Thoracic aorta (tissue), 2 donors: ENCODE results near the gene RNF212B. TPM values are rescaled to one million over a fixed set of nuclear protein-coding genes. Genes with fewer than 3 reads are reported as not detected.

Experiments
- ATAC-seq: fragments of 150-250 bp; one replicate; pipeline ENCODE4 v1.8.0; 2017; ENCODE audit warnings: low read depth; ENCODE audit not compliant: insufficient number of reproducible peaks, low FRiP score
- DNase-seq: peaks from one replicate; pipeline ENCODE4 v3.0.0-alpha.2; 2020; ENCODE audit warnings: low spot score
- H3K27ac ChIP-seq, 2 donors: fragments of 200-600 bp; sonication (generic); 1 replicate in 1 of 2; 2 replicates in 1 of 2; pipeline ENCODE4 v1.5.1; 2016; ENCODE audit warnings: mild to moderate bottlenecking in 2 of 2, moderate library complexity in 2 of 2
- H3K27me3 ChIP-seq: fragments of 200-600 bp; sonication (generic); replicated peaks from 2 replicates; pipeline ENCODE4 v1.6.0; 2016; ENCODE audit warnings: mild to moderate bottlenecking; ENCODE audit not compliant: insufficient read depth
- H3K36me3 ChIP-seq: fragments of 200-600 bp; sonication (generic); one replicate; pipeline ENCODE4 v1.5.1; 2016
- H3K4me1 ChIP-seq, 2 donors: fragments of 200-600 bp; sonication (generic); 1 replicate in 1 of 2; 2 replicates in 1 of 2; pipeline versions ENCODE4 v1.5.1 to v1.6.0; 2016; ENCODE audit warnings: low read depth in 2 of 2, mild to moderate bottlenecking in 1 of 2; ENCODE audit not compliant: control insufficient read depth in 1 of 2
- H3K4me3 ChIP-seq: fragments of 200-600 bp; sonication (generic); 2 replicates; pipeline ENCODE4 v1.5.1; 2016; ENCODE audit warnings: mild to moderate bottlenecking
- H3K9me3 ChIP-seq: fragments of 200-600 bp; sonication (generic); 2 replicates; pipeline ENCODE4 v1.5.1; 2016
- total RNA-seq, 2 donors: library from RNA; depleted of rRNA; stranded (reverse); fragments of >200 nt; gene quantifications; one replicate each; pipeline versions ENCODE4 v1.1.0 to v1.2.3, GENCODE V29; 2016
- TF ChIP-seq, protein P1 (sequence below): fragments of 200-600 bp; sonication (generic); IDR thresholded peaks from one replicate; pipeline ENCODE4 v1.5.1; 2019; ENCODE audit warnings: antibody characterized with exemption

RNF212B gene
- total RNA-seq, 2 donors from 2014 or later: not detected

DNA sequence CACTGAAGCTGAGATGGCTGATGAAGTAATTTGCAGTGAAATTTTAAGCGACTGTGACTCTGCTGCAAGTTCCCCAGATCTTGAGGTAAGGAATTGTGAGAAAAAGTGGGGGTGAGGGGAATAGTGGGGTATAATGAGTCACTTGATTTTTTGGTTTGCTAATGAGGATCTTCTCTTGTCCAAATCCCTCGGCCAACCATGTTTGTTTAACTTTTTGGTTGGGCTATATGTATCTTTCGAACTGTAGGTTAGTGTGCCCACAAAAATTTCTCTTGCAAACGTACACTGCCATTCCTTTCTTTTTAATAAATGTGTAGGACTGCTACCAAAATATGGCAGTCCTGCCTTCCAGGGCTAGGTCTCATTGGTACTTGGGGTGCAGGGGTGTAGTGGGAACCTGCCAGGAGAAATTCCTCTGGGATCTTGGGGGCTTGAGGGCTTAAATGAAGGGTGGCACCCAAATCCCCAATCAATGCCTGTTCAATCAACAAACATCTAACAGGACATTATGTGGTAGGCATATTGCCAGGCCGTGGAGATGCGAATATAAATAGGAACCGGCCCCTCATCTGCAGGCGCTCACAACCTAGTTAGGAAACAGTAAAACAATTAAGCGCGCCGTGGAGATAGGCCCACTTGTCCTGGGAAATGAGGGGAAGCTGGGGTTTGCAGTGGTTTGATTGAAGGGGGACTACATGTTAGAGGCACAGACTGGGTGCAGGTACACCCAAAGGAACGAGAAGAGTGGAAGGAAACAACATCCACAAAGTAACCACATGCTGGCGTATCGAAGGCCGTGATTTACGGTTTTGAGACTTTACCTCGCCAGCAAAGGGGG is 82.2 kb downstream of the RNF212B start:
- ATAC-seq (no peak), DNase-seq (no peak)
- TF ChIP-seq, protein P1, sequence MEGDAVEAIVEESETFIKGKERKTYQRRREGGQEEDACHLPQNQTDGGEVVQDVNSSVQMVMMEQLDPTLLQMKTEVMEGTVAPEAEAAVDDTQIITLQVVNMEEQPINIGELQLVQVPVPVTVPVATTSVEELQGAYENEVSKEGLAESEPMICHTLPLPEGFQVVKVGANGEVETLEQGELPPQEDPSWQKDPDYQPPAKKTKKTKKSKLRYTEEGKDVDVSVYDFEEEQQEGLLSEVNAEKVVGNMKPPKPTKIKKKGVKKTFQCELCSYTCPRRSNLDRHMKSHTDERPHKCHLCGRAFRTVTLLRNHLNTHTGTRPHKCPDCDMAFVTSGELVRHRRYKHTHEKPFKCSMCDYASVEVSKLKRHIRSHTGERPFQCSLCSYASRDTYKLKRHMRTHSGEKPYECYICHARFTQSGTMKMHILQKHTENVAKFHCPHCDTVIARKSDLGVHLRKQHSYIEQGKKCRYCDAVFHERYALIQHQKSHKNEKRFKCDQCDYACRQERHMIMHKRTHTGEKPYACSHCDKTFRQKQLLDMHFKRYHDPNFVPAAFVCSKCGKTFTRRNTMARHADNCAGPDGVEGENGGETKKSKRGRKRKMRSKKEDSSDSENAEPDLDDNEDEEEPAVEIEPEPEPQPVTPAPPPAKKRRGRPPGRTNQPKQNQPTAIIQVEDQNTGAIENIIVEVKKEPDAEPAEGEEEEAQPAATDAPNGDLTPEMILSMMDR: no peak
- H3K9me3 ChIP-seq: no peaks in the 10 kb centered on the region
- peaks cover 17% of the 10 kb centered on the region for H3K36me3 ChIP-seq
- no peaks in the 10 kb centered on the region for H3K27me3 ChIP-seq
- H3K4me1 ChIP-seq: peaks cover 8 to 18% of the 10 kb centered on the region in 2 donors
- peak overlapping the region; percentile 93 to 96 for H3K27ac ChIP-seq
- H3K4me3 ChIP-seq: peak overlapping the region; percentile 69

DNA sequence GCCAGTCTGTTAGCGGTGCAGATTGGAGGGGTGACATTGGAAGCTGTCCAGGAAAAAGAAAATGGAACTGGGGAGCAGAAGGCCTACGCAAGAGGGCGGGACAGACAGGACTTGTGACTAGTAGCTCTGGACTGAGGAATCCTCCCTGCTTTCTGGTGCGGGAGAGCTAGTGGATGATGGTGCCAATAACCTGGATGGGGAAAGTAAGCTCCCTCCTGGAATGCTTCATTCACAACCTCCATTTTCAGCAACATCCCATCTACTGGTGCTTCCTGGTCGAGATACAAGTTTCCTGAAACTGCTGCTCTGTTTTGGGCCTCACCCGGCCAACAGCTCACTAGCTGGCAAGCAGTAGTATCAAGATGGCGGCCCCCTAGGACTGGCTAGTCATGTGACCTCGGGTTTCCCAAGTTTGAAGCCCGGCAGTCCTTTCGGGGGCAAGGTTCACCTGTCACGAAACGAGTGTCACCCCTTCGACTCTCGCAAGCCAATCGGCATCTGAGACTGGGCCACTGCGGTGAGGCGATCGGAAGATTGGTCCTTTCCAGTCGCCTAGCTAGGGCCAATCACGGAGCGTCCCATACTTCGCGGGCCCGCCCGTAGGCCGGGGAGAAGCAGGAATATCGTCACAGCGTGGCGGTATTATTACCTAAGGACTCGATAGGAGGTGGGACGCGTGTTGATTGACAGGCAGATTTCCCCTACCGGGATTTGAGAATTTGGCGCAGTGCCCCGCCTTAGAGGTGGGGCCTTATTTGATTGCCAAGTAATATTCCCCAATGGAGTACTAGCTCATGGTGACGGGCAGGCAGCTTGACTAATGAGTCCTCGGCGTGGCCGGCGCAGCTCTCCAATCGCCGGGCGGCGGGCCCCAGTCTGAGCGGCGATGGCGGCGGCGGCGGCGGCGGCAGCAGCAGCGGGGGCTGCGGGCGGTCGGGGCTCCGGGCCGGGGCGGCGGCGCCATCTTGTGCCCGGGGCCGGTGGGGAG is 83.1 kb downstream of the RNF212B start, which contains the start of gene PABPN1:
PABPN1 (plus strand) TSS at position 874 of the 988 bp plus-strand sequence; CDS start at position 887, 13 bp downstream.
- H3K27ac ChIP-seq: peak within 1 kb of the TSS; percentile 93 to 96
- peak; percentile 98 for DNase-seq
- H3K9me3 ChIP-seq: no peaks in the 10 kb centered on the region
- peaks cover 19% of the 10 kb centered on the region for H3K36me3 ChIP-seq
- H3K27me3 ChIP-seq: no peaks in the 10 kb centered on the region
- peak within 1 kb of the TSS; percentile 95 for H3K4me3 ChIP-seq
- peaks cover 8 to 18% of the 10 kb centered on the region in 2 donors for H3K4me1 ChIP-seq
- peak; percentile 97 for ATAC-seq
- TF ChIP-seq, protein P1: no peak

DNA sequence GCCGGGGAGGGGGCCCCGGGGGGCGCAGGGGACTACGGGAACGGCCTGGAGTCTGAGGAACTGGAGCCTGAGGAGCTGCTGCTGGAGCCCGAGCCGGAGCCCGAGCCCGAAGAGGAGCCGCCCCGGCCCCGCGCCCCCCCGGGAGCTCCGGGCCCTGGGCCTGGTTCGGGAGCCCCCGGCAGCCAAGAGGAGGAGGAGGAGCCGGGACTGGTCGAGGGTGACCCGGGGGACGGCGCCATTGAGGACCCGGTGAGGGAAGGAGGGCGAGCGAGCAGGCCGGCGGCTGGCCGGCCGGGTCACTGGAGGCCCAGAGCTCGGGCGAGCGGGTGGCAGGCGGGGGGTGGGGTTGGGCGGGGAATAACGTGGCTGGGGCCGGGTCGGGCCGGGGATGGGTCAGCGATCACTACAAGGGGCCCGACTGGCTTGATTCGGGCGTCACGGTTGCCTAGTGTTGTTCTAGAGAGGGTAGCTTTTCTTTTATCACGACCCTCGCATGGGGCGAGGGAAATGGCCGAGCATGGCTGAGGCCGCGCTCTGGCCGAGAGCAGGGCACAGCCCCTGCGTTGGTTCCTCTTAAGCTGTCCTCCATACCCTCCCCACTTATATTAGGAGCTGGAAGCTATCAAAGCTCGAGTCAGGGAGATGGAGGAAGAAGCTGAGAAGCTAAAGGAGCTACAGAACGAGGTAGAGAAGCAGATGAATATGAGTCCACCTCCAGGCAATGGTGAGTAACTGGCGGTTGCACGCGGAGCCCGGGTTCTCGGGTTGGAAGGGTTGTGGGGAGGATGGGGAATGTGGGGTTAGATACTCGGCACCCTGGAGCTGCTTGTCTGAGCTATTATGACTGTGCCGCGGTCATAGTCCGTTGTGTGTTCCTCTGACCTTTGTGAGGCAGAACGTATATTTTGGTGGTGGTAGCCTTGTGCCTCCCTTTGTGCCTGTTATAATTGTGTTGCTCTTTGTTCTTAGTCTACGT is 84.1 kb downstream of the RNF212B start:
- H3K36me3 ChIP-seq: peaks cover 19% of the 10 kb centered on the region
- peak overlapping the region; percentile 95 for H3K4me3 ChIP-seq
- H3K9me3 ChIP-seq: no peaks in the 10 kb centered on the region
- DNase-seq (no peak), ATAC-seq (peak; percentile 9)
- TF ChIP-seq, protein P1: no peak
- peaks cover 8 to 18% of the 10 kb centered on the region in 2 donors for H3K4me1 ChIP-seq
- no peaks in the 10 kb centered on the region for H3K27me3 ChIP-seq
- peak overlapping the region; percentile 92 to 93 for H3K27ac ChIP-seq

Other genes starting within 250 kb of the RNF212B start
- gene C14orf93, start 227.8 kb upstream of the RNF212B start, total RNA-seq: 10 to 100 TPM in 1 of 2 donors, 1 to 10 TPM in 1; 9.3 to 19.7 TPM
- gene PSMB5, start 203.0 kb upstream of the RNF212B start, total RNA-seq: 10 to 100 TPM; 47.4 to 79.7 TPM
- gene PSMB11, start 195.7 kb upstream of the RNF212B start, total RNA-seq: not detected
- 1 to 10 TPM; 1.1 to 6.2 TPM for gene CDH24, start 180.4 kb upstream of the RNF212B start, total RNA-seq
- gene ACIN1, start 142.8 kb upstream of the RNF212B start, total RNA-seq: 100 to 1,000 TPM; 117 to 154 TPM
- 10 to 100 TPM; 18.0 to 18.4 TPM for gene C14orf119, start 142.4 kb upstream of the RNF212B start, total RNA-seq
- 1 to 10 TPM in 1 of 2 donors, not detected in 1; 1.1 TPM for gene CIROP, start 132.9 kb upstream of the RNF212B start, total RNA-seq
- not detected for gene CEBPE, start 118.7 kb upstream of the RNF212B start, total RNA-seq
- 10 to 100 TPM; 18.4 to 28.0 TPM for gene SLC7A8, start 54.3 kb upstream of the RNF212B start, total RNA-seq
- 1 to 10 TPM; 4.6 to 6.2 TPM for gene HOMEZ, start 48.2 kb downstream of the RNF212B start, total RNA-seq
- gene PPP1R3E, start 64.9 kb downstream of the RNF212B start, total RNA-seq: 1 to 10 TPM; 8.7 TPM
- 10 to 100 TPM; 50.6 to 74.4 TPM for gene BCL2L2, start 68.9 kb downstream of the RNF212B start, total RNA-seq
- gene PABPN1, start 83.5 kb downstream of the RNF212B start, total RNA-seq: 10 to 100 TPM; 44.8 to 54.9 TPM
- 10 to 100 TPM; 55.1 to 72.3 TPM for gene SLC22A17, start 115.0 kb downstream of the RNF212B start, total RNA-seq
- gene EFS, start 127.2 kb downstream of the RNF212B start, total RNA-seq: 10 to 100 TPM; 23.3 to 38.2 TPM
- not detected for gene IL25, start 134.9 kb downstream of the RNF212B start, total RNA-seq
- gene CMTM5, start 139.1 kb downstream of the RNF212B start, total RNA-seq: 1 to 10 TPM in 1 of 2 donors, not detected in 1; 2.6 TPM
- not detected for gene MYH6, start 170.3 kb downstream of the RNF212B start, total RNA-seq
- under 1 TPM in 1 of 2 donors, not detected in 1; 0.81 TPM for gene MYH7, start 197.7 kb downstream of the RNF212B start, total RNA-seq
- 10 to 100 TPM; 29.1 to 46.3 TPM for gene NGDN, start 231.8 kb downstream of the RNF212B start, total RNA-seq